H9 (cell line): Measurements from ENCODE around the gene HMSD. TPM values are rescaled to one million over a fixed set of nuclear protein-coding genes. Genes with fewer than 3 reads are reported as not detected.

Experiments
- DNase-seq: peaks from one replicate; pipeline ENCODE4 v3.0.0-alpha.2; 2017
- H2AFZ ChIP-seq: one replicate; pipeline ENCODE4 v1.6.1; 2013; ENCODE audit warnings: mild to moderate bottlenecking, low read length, control low read depth, moderate library complexity
- H2AK5ac ChIP-seq: 2 replicates; pipeline ENCODE4 v1.6.1; 2013; ENCODE audit warnings: low read length, control low read depth, mixed read lengths; ENCODE audit not compliant: insufficient read length
- H2BK120ac ChIP-seq: one replicate; pipeline ENCODE4 v1.6.1; 2013; ENCODE audit warnings: low read depth, mild to moderate bottlenecking, low read length, control low read depth, inconsistent platforms; ENCODE audit not compliant: poor library complexity, severe bottlenecking
- H2BK12ac ChIP-seq: 2 replicates; pipeline ENCODE4 v1.6.1; 2013; ENCODE audit warnings: low read length, control low read depth, mixed read lengths, low read depth; ENCODE audit not compliant: insufficient read length
- H2BK15ac ChIP-seq: 2 replicates; pipeline ENCODE4 v1.6.1; 2013; ENCODE audit warnings: low read depth, low read length, control low read depth
- H2BK20ac ChIP-seq: one replicate; pipeline ENCODE4 v1.6.1; 2013; ENCODE audit warnings: low read depth, mild to moderate bottlenecking, low read length, control low read depth, inconsistent platforms; ENCODE audit not compliant: poor library complexity, severe bottlenecking
- H2BK5ac ChIP-seq: 2 replicates; pipeline ENCODE4 v1.6.1; 2013; ENCODE audit warnings: low read length, control low read depth, mixed read lengths; ENCODE audit not compliant: insufficient read length
- H3K14ac ChIP-seq: 2 replicates; pipeline ENCODE4 v1.6.1; 2013; ENCODE audit warnings: low read length, control low read depth; ENCODE audit not compliant: insufficient read depth
- H3K18ac ChIP-seq: 2 replicates; pipeline ENCODE4 v1.6.1; 2013; ENCODE audit warnings: low read depth, mild to moderate bottlenecking, mixed read lengths, low read length, control low read depth; ENCODE audit not compliant: insufficient read length
- H3K23ac ChIP-seq: 2 replicates; pipeline ENCODE4 v1.6.1; 2013; ENCODE audit warnings: low read length, control low read depth, mixed read lengths, low read depth; ENCODE audit not compliant: insufficient read length
- H3K23me2 ChIP-seq: 2 replicates; pipeline ENCODE4 v1.6.1; 2013; ENCODE audit warnings: low read depth, mild to moderate bottlenecking, mixed read lengths, low read length, control low read depth; ENCODE audit not compliant: insufficient read length, poor library complexity, severe bottlenecking
- H3K27ac ChIP-seq: 2 replicates; pipeline ENCODE4 v1.5.1; 2013; ENCODE audit warnings: low read length, control low read depth, mixed read lengths, low read depth; ENCODE audit not compliant: insufficient read length
- H3K27me3 ChIP-seq: 2 replicates; pipeline ENCODE4 v1.6.1; 2013; ENCODE audit warnings: low read length, control low read depth, inconsistent platforms; ENCODE audit not compliant: insufficient read depth
- H3K4ac ChIP-seq: 2 replicates; pipeline ENCODE4 v1.6.1; 2013; ENCODE audit warnings: low read depth, mild to moderate bottlenecking, control low read depth, inconsistent platforms, low read length, moderate library complexity
- H3K4me1 ChIP-seq: 2 replicates; pipeline ENCODE4 v1.6.1; 2013; ENCODE audit warnings: low read length, control low read depth, inconsistent platforms; ENCODE audit not compliant: insufficient read depth
- H3K4me2 ChIP-seq: 2 replicates; pipeline ENCODE4 v1.6.1; 2013; ENCODE audit warnings: low read length, control low read depth, mixed read lengths; ENCODE audit not compliant: insufficient read length, insufficient read depth
- H3K56ac ChIP-seq: 2 replicates; pipeline ENCODE4 v1.6.1; 2013; ENCODE audit warnings: low read depth, mild to moderate bottlenecking, mixed read lengths, low read length, control low read depth; ENCODE audit not compliant: insufficient read length
- H3K79me1 ChIP-seq: 2 replicates; pipeline ENCODE4 v1.6.1; 2013; ENCODE audit warnings: low read depth, mild to moderate bottlenecking, moderate library complexity, low read length, control low read depth, inconsistent platforms; ENCODE audit not compliant: insufficient read depth, poor library complexity, severe bottlenecking
- H3K79me2 ChIP-seq: 2 replicates; pipeline ENCODE4 v1.6.1; 2013; ENCODE audit warnings: low read length, control low read depth, inconsistent platforms; ENCODE audit not compliant: insufficient read depth
- H3K9ac ChIP-seq: 2 replicates; pipeline ENCODE4 v1.6.1; 2013; ENCODE audit warnings: low read length, control low read depth, mixed read lengths; ENCODE audit not compliant: insufficient read length; ENCODE audit errors: extremely low read depth
- H3K9me3 ChIP-seq: one replicate; pipeline ENCODE4 v1.6.1; 2013; ENCODE audit warnings: low read depth, low read length, inconsistent platforms; ENCODE audit not compliant: control insufficient read depth
- H3T11ph ChIP-seq: one replicate; pipeline ENCODE4 v1.6.1; 2013; ENCODE audit warnings: mild to moderate bottlenecking, low read length, control low read depth, inconsistent platforms
- H4K20me1 ChIP-seq: one replicate; pipeline ENCODE4 v1.6.1; 2013; ENCODE audit not compliant: control insufficient read depth, insufficient read length, insufficient read depth
- H4K5ac ChIP-seq: 2 replicates; pipeline ENCODE4 v1.6.1; 2013; ENCODE audit warnings: low read depth, mild to moderate bottlenecking, mixed read lengths, low read length, control low read depth; ENCODE audit not compliant: insufficient read length
- H4K8ac ChIP-seq: replicated peaks from 2 replicates; pipeline ENCODE4 v1.6.1; 2013; ENCODE audit warnings: low read length, control low read depth, mixed read lengths, low read depth; ENCODE audit not compliant: insufficient read length
- H4K91ac ChIP-seq: 2 replicates; pipeline ENCODE4 v1.6.1; 2013; ENCODE audit warnings: low read depth, mild to moderate bottlenecking, moderate library complexity, mixed read lengths, low read length, control low read depth; ENCODE audit not compliant: insufficient read length
- H3K27ac Mint-ChIP-seq, 3 experiments: 2 replicates in 2 of 3; 3 replicates in 1 of 3; pipeline ENCODE4 v1.8.0; 2020 to 2021; ENCODE audit warnings: mixed read lengths in 3 of 3, mild to moderate bottlenecking in 1 of 3, moderate library complexity in 1 of 3
- H3K27me3 Mint-ChIP-seq: 2 replicates; pipeline ENCODE4 v1.8.0; 2021; ENCODE audit warnings: low read depth, mild to moderate bottlenecking, moderate library complexity, mixed read lengths
- H3K36me3 Mint-ChIP-seq, 3 experiments: 2 replicates in 2 of 3; 3 replicates in 1 of 3; pipeline ENCODE4 v1.8.0; 2020 to 2021; ENCODE audit warnings: low read depth in 3 of 3, mixed read lengths in 3 of 3; ENCODE audit not compliant: insufficient read depth in 1 of 3
- H3K4me1 Mint-ChIP-seq, 2 experiments: 2 replicates each; pipeline ENCODE4 v1.8.0; 2020; ENCODE audit warnings: mixed read lengths in 2 of 2
- H3K4me3 Mint-ChIP-seq, 2 experiments: 2 replicates in 1 of 2; 3 replicates in 1 of 2; pipeline ENCODE4 v1.8.0; 2020 to 2021; ENCODE audit warnings: mild to moderate bottlenecking in 2 of 2, mixed read lengths in 2 of 2, moderate library complexity in 1 of 2
- H3K9me3 Mint-ChIP-seq, 2 experiments: 2 replicates in 1 of 2; 3 replicates in 1 of 2; pipeline ENCODE4 v1.8.0; 2020; ENCODE audit warnings: mild to moderate bottlenecking in 2 of 2, mixed read lengths in 2 of 2, moderate library complexity in 1 of 2
- WGBS: extraction: QIAGEN DNeasy Blood & Tissue Kit; methylation state at CpG from one replicate; pipeline ENCODE4 v1.1.7; 2013; ENCODE audit warnings: missing lambda C conversion rate, low lambda C conversion rate, mixed read lengths; ENCODE audit not compliant: insufficient read length; ENCODE audit errors: extremely low coverage; 5-methylcytosine and 5-hydroxymethylcytosine counted together
- total RNA-seq: library from RNA; stranded (reverse); gene quantifications from 2 replicates; pipeline ENCODE4 v1.2.1, GENCODE V29; 2021
- TF ChIP-seq, protein P1 (sequence below): fragments of 200-600 bp; sonication (generic); conservative IDR thresholded peaks from 3 replicates; pipeline ENCODE4 v1.8.0; 2021; ENCODE audit warnings: antibody characterized with exemption, mild to moderate bottlenecking

Gene HMSD
- total RNA-seq, 1 experiment from 2014 or later, result 6.6 TPM

DNA sequence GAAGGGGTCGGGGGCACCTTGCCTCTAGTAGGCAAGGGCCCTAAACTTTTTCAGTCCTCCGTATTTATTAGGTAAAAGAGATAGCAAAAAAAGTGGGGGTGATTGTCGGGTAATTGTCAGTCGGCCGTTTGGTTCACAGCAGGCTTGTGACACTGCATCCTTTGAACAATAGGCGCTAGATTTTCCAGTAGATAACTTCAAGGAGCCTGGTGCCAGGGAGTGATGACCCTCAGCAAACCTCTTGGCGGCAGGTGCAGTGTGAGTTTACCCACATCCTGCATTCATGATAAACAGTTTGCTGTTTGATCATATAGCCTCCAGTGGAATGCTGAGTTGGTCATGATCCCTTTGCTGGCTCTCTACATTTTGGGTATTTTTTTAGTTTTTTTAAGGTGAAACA lies 43.6 kb downstream of the HMSD start:
- no peak overlapping the region for H2BK20ac ChIP-seq
- H3K9me3 ChIP-seq, result peaks cover 6% of the 10 kb centered on the region
- H3K4me1 Mint-ChIP-seq, result no peaks in the 10 kb centered on the region
- no peak overlapping the region for H2BK120ac ChIP-seq
- no peaks in the 10 kb centered on the region for H3K79me2 ChIP-seq
- no peaks in the 10 kb centered on the region for H3K27me3 Mint-ChIP-seq
- no peak overlapping the region for H3K9ac ChIP-seq
- no peaks in the 10 kb centered on the region for H3K23me2 ChIP-seq
- no peak overlapping the region for H3K27ac ChIP-seq
- no peak overlapping the region for H3T11ph ChIP-seq
- H3K18ac ChIP-seq, result no peak overlapping the region
- no peak overlapping the region for H3K23ac ChIP-seq
- H3K9me3 Mint-ChIP-seq, result peaks cover 14 to 25% of the 10 kb centered on the region in 2 experiments
- H3K14ac ChIP-seq, result no peak overlapping the region
- no peak overlapping the region for H2AFZ ChIP-seq
- TF ChIP-seq, protein P1, sequence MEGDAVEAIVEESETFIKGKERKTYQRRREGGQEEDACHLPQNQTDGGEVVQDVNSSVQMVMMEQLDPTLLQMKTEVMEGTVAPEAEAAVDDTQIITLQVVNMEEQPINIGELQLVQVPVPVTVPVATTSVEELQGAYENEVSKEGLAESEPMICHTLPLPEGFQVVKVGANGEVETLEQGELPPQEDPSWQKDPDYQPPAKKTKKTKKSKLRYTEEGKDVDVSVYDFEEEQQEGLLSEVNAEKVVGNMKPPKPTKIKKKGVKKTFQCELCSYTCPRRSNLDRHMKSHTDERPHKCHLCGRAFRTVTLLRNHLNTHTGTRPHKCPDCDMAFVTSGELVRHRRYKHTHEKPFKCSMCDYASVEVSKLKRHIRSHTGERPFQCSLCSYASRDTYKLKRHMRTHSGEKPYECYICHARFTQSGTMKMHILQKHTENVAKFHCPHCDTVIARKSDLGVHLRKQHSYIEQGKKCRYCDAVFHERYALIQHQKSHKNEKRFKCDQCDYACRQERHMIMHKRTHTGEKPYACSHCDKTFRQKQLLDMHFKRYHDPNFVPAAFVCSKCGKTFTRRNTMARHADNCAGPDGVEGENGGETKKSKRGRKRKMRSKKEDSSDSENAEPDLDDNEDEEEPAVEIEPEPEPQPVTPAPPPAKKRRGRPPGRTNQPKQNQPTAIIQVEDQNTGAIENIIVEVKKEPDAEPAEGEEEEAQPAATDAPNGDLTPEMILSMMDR, result no peak
- H2BK15ac ChIP-seq, result no peak overlapping the region
- no peak overlapping the region for H2BK12ac ChIP-seq
- no peak overlapping the region for H3K4ac ChIP-seq
- no peak overlapping the region; a peak in 1 of 5 replicates for H3K4me3 Mint-ChIP-seq
- no peak overlapping the region for H2AK5ac ChIP-seq
- H3K4me2 ChIP-seq, result no peak overlapping the region
- no peak overlapping the region for H4K8ac ChIP-seq
- H4K20me1 ChIP-seq, result no peaks in the 10 kb centered on the region
- no peak overlapping the region for H3K27ac Mint-ChIP-seq
- no peak overlapping the region for H4K5ac ChIP-seq
- peaks cover 9 to 16% (median 11%) of the 10 kb centered on the region in 3 experiments for H3K36me3 Mint-ChIP-seq
- H2BK5ac ChIP-seq, result no peak overlapping the region
- DNase-seq, result no peak
- no peaks in the 10 kb centered on the region for H3K79me1 ChIP-seq
- no peak overlapping the region for H3K56ac ChIP-seq
- H4K91ac ChIP-seq, result no peak overlapping the region
- no CpG with 5 or more reads among the region's 7 CpGs for WGBS
- no peaks in the 10 kb centered on the region for H3K27me3 ChIP-seq
- H3K4me1 ChIP-seq, result no peaks in the 10 kb centered on the region
